Thoracic aorta (tissue), 2 donors: ENCODE measurements around the gene PLCXD3. TPM values are rescaled to one million over a fixed set of nuclear protein-coding genes. Genes with fewer than 3 reads are reported as not detected.

ENCODE experiments used
- ATAC-seq: fragments of 150-250 bp; one replicate; pipeline ENCODE4 v1.8.0; 2017; ENCODE audit warnings: low read depth; ENCODE audit not compliant: insufficient number of reproducible peaks, low FRiP score
- DNase-seq: peaks from one replicate; pipeline ENCODE4 v3.0.0-alpha.2; 2020; ENCODE audit warnings: low spot score
- H3K27ac ChIP-seq, 2 donors: fragments of 200-600 bp; sonication (generic); 1 replicate in 1 of 2; 2 replicates in 1 of 2; pipeline ENCODE4 v1.5.1; 2016; ENCODE audit warnings: mild to moderate bottlenecking in 2 of 2, moderate library complexity in 2 of 2
- H3K27me3 ChIP-seq: fragments of 200-600 bp; sonication (generic); replicated peaks from 2 replicates; pipeline ENCODE4 v1.6.0; 2016; ENCODE audit warnings: mild to moderate bottlenecking; ENCODE audit not compliant: insufficient read depth
- H3K36me3 ChIP-seq: fragments of 200-600 bp; sonication (generic); one replicate; pipeline ENCODE4 v1.5.1; 2016
- H3K4me1 ChIP-seq, 2 donors: fragments of 200-600 bp; sonication (generic); 1 replicate in 1 of 2; 2 replicates in 1 of 2; pipeline versions ENCODE4 v1.5.1 to v1.6.0; 2016; ENCODE audit warnings: low read depth in 2 of 2, mild to moderate bottlenecking in 1 of 2; ENCODE audit not compliant: control insufficient read depth in 1 of 2
- H3K4me3 ChIP-seq: fragments of 200-600 bp; sonication (generic); 2 replicates; pipeline ENCODE4 v1.5.1; 2016; ENCODE audit warnings: mild to moderate bottlenecking
- H3K9me3 ChIP-seq: fragments of 200-600 bp; sonication (generic); 2 replicates; pipeline ENCODE4 v1.5.1; 2016
- total RNA-seq, 2 donors: library from RNA; depleted of rRNA; stranded (reverse); fragments of >200 nt; gene quantifications; one replicate each; pipeline versions ENCODE4 v1.1.0 to v1.2.3, GENCODE V29; 2016
- TF ChIP-seq, protein P1 (sequence below): fragments of 200-600 bp; sonication (generic); IDR thresholded peaks from one replicate; pipeline ENCODE4 v1.5.1; 2019; ENCODE audit warnings: antibody characterized with exemption

PLCXD3 gene
- total RNA-seq, 2 donors from 2014 or later = 4.3 to 5.9 TPM

DNA sequence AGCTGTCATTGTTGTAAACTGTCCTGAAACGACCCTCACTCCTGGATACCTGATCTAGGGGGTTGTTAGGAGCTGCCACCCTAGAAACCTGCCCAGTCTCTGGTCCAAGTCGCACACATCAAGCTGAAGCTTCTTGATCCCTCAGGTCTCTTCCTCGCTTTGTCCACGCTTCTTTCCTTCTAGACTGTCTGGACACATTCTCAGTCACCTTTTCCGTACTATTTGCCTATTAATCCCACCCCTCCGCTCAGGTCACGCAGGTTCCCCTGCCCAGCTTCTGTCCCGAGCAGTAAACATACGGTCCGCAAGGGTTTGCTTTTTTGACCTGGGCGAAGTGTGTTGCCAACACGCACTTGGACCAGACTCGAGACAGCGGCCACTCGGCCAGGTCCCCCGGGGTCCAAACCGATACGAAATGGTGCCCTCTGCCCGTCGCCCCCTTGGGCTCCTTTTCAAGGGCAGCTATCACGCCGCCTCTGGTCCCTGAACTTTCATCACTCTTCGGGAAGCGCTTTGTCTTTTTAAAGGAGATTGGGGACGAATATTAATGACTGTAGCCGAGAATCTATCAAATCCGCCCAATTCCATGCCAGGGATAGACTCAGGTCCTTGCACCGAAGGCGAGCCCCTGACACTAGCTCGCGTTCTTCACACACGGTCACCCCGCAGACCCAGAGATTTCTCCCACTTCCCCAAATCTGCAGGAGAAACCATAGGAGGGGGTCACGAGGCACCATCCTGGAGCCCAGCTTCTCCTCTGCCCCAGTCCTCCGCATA, 814 bp downstream of the PLCXD3 start:
- Histone ChIP-seq H3K36me3 (no peaks in the 10 kb centered on the region), H3K4me3 (peak overlapping the region; percentile 65), H3K27me3 (no peaks in the 10 kb centered on the region), H3K9me3 (no peaks in the 10 kb centered on the region), H3K4me1 (peaks cover 4 to 9% of the 10 kb centered on the region in 2 donors), H3K27ac (no peak overlapping the region)
- ATAC-seq = no peak
- TF ChIP-seq, protein P1, sequence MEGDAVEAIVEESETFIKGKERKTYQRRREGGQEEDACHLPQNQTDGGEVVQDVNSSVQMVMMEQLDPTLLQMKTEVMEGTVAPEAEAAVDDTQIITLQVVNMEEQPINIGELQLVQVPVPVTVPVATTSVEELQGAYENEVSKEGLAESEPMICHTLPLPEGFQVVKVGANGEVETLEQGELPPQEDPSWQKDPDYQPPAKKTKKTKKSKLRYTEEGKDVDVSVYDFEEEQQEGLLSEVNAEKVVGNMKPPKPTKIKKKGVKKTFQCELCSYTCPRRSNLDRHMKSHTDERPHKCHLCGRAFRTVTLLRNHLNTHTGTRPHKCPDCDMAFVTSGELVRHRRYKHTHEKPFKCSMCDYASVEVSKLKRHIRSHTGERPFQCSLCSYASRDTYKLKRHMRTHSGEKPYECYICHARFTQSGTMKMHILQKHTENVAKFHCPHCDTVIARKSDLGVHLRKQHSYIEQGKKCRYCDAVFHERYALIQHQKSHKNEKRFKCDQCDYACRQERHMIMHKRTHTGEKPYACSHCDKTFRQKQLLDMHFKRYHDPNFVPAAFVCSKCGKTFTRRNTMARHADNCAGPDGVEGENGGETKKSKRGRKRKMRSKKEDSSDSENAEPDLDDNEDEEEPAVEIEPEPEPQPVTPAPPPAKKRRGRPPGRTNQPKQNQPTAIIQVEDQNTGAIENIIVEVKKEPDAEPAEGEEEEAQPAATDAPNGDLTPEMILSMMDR = no peak
- DNase-seq = no peak

- no peaks in the 10 kb centered on the region for H3K9me3 ChIP-seq
- H3K4me1 ChIP-seq = peaks cover 4 to 9% of the 10 kb centered on the region in 2 donors
- peak overlapping the region; percentile 65 for H3K4me3 ChIP-seq
- H3K36me3 ChIP-seq = no peaks in the 10 kb centered on the region
- ATAC-seq (no peak), DNase-seq (no peak)
- H3K27ac ChIP-seq = no peak overlapping the region
- TF ChIP-seq, protein P1 = no peak
- H3K27me3 ChIP-seq = no peaks in the 10 kb centered on the region
Observed at GRCh38 chr5:41508696-41509398, 1.6 kb downstream of the PLCXD3 start.

- no peak overlapping the region for H3K4me3 ChIP-seq
- no peak for ATAC-seq
- H3K27me3 ChIP-seq = no peaks in the 10 kb centered on the region
- H3K9me3 ChIP-seq = no peaks in the 10 kb centered on the region
- no peak for DNase-seq
- H3K36me3 ChIP-seq = no peaks in the 10 kb centered on the region
- no peak overlapping the region for H3K27ac ChIP-seq
- peaks cover 4 to 9% of the 10 kb centered on the region in 2 donors for H3K4me1 ChIP-seq
- TF ChIP-seq, protein P1 = no peak
Observed at GRCh38 chr5:41508186-41508585, 2.2 kb downstream of the PLCXD3 start.

DNA sequence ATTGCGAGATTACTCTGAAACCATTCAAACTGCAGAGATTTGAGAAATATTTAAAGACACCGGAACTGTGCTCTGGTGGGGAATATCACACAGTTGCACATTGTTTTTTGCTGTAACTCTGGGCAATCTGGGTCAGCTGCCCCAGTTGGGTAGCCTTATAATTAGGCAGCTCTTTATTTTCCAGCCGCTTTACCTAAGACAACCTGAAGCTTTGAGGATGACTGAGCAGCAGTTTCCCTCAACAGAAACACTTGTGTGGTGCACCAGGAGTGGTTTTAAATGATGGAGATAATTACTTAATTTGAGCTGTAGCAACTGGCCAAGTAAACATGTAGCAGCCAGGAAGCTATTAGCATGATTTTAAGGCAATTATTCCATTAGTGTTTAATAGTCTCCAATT, 2.9 kb downstream of the PLCXD3 start:
- TF ChIP-seq, protein P1 = no peak
- H3K27ac ChIP-seq = no peak overlapping the region
- peaks cover 4 to 9% of the 10 kb centered on the region in 2 donors for H3K4me1 ChIP-seq
- H3K36me3 ChIP-seq = no peaks in the 10 kb centered on the region
- ATAC-seq (no peak), DNase-seq (no peak)
- no peaks in the 10 kb centered on the region for H3K27me3 ChIP-seq
- H3K9me3 ChIP-seq = no peaks in the 10 kb centered on the region
- H3K4me3 ChIP-seq = no peak overlapping the region

GRCh38 chr5:41503860-41504259, 6.5 kb downstream of the PLCXD3 start:
- H3K9me3 ChIP-seq = no peaks in the 10 kb centered on the region
- no peak for DNase-seq
- H3K4me3 ChIP-seq = no peak overlapping the region
- no peak overlapping the region for H3K27ac ChIP-seq
- no peak for ATAC-seq
- TF ChIP-seq, protein P1 = no peak
- no peaks in the 10 kb centered on the region for H3K27me3 ChIP-seq
- H3K4me1 ChIP-seq = no peaks in the 10 kb centered on the region
- H3K36me3 ChIP-seq = no peaks in the 10 kb centered on the region
